Psoas muscle (tissue), 8 donors: ENCODE measurements around the gene MMEL1. TPM values are rescaled to one million over a fixed set of nuclear protein-coding genes. Genes with fewer than 3 reads are reported as not detected.

Source experiments
- ATAC-seq, 4 donors: fragments of 200-7000 bp; cut with Tn5 transposase; one replicate each; pipeline ENCODE4 v1.9.1; 2020; ENCODE audit warnings: moderate library complexity in 3 of 4, mild to moderate bottlenecking in 2 of 4
- DNase-seq, 2 donors: peaks; one replicate each; pipeline ENCODE4 v3.0.0-alpha.2; 2020
- H3K27ac ChIP-seq: fragments of 200-600 bp; one replicate; pipeline ENCODE4 v1.8.0; 2022
- H3K27me3 ChIP-seq, 3 donors: fragments of 200-600 bp in 1 of 3; one replicate each; pipeline versions ENCODE4 v1.6.1 to v1.8.0; 2013 to 2022; ENCODE audit warnings: low read length in 2 of 3, mild to moderate bottlenecking in 2 of 3, moderate library complexity in 1 of 3; ENCODE audit not compliant: insufficient read depth in 3 of 3
- H3K36me3 ChIP-seq, 2 donors: fragments of 200-600 bp in 1 of 2; one replicate each; pipeline versions ENCODE4 v1.6.1 to v1.8.0; 2013 to 2022; ENCODE audit warnings: low read depth in 1 of 2, mild to moderate bottlenecking in 1 of 2, moderate library complexity in 1 of 2; ENCODE audit not compliant: insufficient read depth in 1 of 2
- H3K4me1 ChIP-seq: fragments of 200-600 bp; one replicate; pipeline ENCODE4 v1.8.0; 2022
- H3K4me3 ChIP-seq: fragments of 200-600 bp; one replicate; pipeline ENCODE4 v1.8.0; 2022; ENCODE audit warnings: mild to moderate bottlenecking
- H3K9me3 ChIP-seq: fragments of 200-600 bp; one replicate; pipeline ENCODE4 v1.8.0; 2022
- WGBS, 3 donors: extraction: QIAGEN DNeasy Blood & Tissue Kit; methylation state at CpG; one replicate each; pipeline versions ENCODE4 v1.1.6 to v1.1.7; 2013; 5-methylcytosine and 5-hydroxymethylcytosine counted together
- intact Hi-C, 2 donors: fragments of 100-400 bp; cut with DNase I; formaldehyde crosslinking; loops; one replicate each; pipeline versions ENCODE4 v1.11.0 to v1.14.2; 2022
- polyA plus RNA-seq, 3 donors: library from polyadenylated mRNA; stranded (reverse); fragments of 200-250 nt; gene quantifications; one replicate each; pipeline ENCODE4 v1.2.3, GENCODE V29; 2013
- total RNA-seq, 4 donors: library from RNA; stranded (reverse); fragmentation: NEBNext Ultra II Directional in 2 of 4; extraction: Animal tissue kit (Norgen Biotek cat#: 25700) in 2 of 4; gene quantifications; one replicate each; pipeline versions ENCODE4 v1.2.1 to v1.2.4, GENCODE V29; 2021 to 2023
- TF ChIP-seq, protein P1 (sequence below): fragments of 200-600 bp; IDR thresholded peaks from one replicate; pipeline ENCODE4 v1.8.0; 2022; ENCODE audit warnings: antibody characterized with exemption
- donor health status: healthy with polysubstance abuse.
- donor health status: DM: no; HTN: no; CAD: no; lungs with moderate emphysema.
- donor health status: Bipolar disorder and iron deficiency.
- donor health status: healthy.
- donor health status: DM: yes; HTN: yes; CAD: no.
- donor health status: DM: no; HTN: no; CAD: no.
- donor health status: DM: no; HTN: no; CAD: no.
- donor health status: DM: yes; HTN: yes; CAD: no.

MMEL1 gene
- total and polyA plus RNA-seq, 7 donors, result 0.08 to 0.89 (median 0.21) TPM; not detected in 2

DNA sequence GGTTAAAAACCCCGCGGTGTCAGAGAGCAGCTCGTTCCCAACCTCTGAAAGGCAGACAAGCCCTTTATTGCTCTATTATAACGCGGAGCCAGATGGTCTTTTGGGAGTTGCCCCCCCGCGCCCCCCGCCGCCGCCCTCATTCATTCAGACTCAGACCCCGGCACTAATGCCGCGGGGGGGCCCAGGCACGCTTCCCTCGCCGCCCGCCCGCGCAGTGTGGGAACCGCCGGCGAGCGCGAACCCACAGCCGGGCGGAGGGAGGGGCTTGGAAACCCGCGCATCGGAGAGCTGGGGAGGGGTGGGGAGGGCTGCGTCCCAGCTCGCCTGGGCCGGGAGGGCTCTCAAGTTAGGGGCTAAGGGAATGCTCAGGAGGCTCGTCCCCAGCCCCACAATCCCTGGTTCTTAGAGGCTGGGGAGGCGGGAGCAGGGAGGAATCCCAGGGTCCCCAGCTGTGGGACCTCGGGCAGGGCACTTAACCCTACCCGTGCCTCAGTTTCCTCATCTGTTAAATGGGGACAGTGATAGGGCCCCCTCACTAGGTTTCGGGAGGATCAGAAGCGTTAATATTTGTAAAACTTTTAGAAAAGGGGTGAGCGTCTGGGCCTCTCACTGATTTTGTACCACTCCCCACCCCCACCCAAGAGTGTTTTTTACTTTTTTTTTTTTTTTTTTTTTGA is 91.9 kb downstream of the MMEL1 start:
- H3K36me3 ChIP-seq, result no peaks in the 10 kb centered on the region
- H3K27ac ChIP-seq, result no peak overlapping the region
- ATAC-seq, result no peak
- intact Hi-C loops, result no loop called here
- no peaks in the 10 kb centered on the region for H3K4me1 ChIP-seq
- 11 to 17% (median 16%) methylated on average over 31 to 39 of the region's 39 CpGs for WGBS, 3 donors
- H3K9me3 ChIP-seq, result no peaks in the 10 kb centered on the region
- no peak overlapping the region for H3K4me3 ChIP-seq
- DNase-seq, result no peak
- TF ChIP-seq, protein P1, sequence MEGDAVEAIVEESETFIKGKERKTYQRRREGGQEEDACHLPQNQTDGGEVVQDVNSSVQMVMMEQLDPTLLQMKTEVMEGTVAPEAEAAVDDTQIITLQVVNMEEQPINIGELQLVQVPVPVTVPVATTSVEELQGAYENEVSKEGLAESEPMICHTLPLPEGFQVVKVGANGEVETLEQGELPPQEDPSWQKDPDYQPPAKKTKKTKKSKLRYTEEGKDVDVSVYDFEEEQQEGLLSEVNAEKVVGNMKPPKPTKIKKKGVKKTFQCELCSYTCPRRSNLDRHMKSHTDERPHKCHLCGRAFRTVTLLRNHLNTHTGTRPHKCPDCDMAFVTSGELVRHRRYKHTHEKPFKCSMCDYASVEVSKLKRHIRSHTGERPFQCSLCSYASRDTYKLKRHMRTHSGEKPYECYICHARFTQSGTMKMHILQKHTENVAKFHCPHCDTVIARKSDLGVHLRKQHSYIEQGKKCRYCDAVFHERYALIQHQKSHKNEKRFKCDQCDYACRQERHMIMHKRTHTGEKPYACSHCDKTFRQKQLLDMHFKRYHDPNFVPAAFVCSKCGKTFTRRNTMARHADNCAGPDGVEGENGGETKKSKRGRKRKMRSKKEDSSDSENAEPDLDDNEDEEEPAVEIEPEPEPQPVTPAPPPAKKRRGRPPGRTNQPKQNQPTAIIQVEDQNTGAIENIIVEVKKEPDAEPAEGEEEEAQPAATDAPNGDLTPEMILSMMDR, result no peak
- H3K27me3 ChIP-seq, result peaks cover 0 to 57% (median 16%) of the 10 kb centered on the region in 3 donors

Other genes with a start within 250 kb of the MMEL1 start
- 1 to 10 TPM; 3.6 to 6.3 (median 4.5) TPM for gene MORN1, start 241.5 kb downstream of the MMEL1 start, total RNA-seq
- gene MORN1, start 241.5 kb downstream of the MMEL1 start, polyA plus RNA-seq, result 1 to 10 TPM; 1.2 to 7.3 (median 3.1) TPM
- gene RER1, start 241.2 kb downstream of the MMEL1 start, total RNA-seq, result 10 to 100 TPM; 71.1 to 97.6 (median 86.7) TPM
- gene RER1, start 241.2 kb downstream of the MMEL1 start, polyA plus RNA-seq, result 100 to 1,000 TPM in 1 of 3 donors, 10 to 100 TPM in 2; 68.8 to 119 (median 91.3) TPM
- 10 to 100 TPM; 14.1 to 19.7 (median 17.1) TPM for gene PEX10, start 220.5 kb downstream of the MMEL1 start, total RNA-seq
- gene PEX10, start 220.5 kb downstream of the MMEL1 start, polyA plus RNA-seq, result 10 to 100 TPM; 12.6 to 18.4 (median 16.2) TPM
- under 1 TPM; 0.04 to 0.60 (median 0.13) TPM for gene PLCH2, start 156.7 kb downstream of the MMEL1 start, total RNA-seq
- gene PLCH2, start 156.7 kb downstream of the MMEL1 start, polyA plus RNA-seq, result under 1 TPM in 2 of 3 donors, not detected in 1; 0.05 to 0.12 TPM
- 10 to 100 TPM; 29.0 to 45.1 (median 35.3) TPM for gene PANK4, start 106.4 kb downstream of the MMEL1 start, total RNA-seq
- 10 to 100 TPM; 30.3 to 32.4 (median 31.9) TPM for gene PANK4, start 106.4 kb downstream of the MMEL1 start, polyA plus RNA-seq
- under 1 TPM; 0.18 to 0.77 (median 0.45) TPM for gene HES5, start 102.8 kb downstream of the MMEL1 start, total RNA-seq
- gene HES5, start 102.8 kb downstream of the MMEL1 start, polyA plus RNA-seq, result under 1 TPM in 2 of 3 donors, not detected in 1; 0.13 to 0.14 TPM
- 10 to 100 TPM in 2 of 4 donors, 1 to 10 TPM in 2; 6.2 to 10.6 (median 8.9) TPM for gene TNFRSF14, start 76.6 kb downstream of the MMEL1 start, total RNA-seq
- gene TNFRSF14, start 76.6 kb downstream of the MMEL1 start, polyA plus RNA-seq, result 10 to 100 TPM in 1 of 3 donors, 1 to 10 TPM in 2; 6.6 to 10.8 (median 8.2) TPM
- 1 to 10 TPM in 3 of 4 donors, under 1 TPM in 1; 0.97 to 3.9 (median 3.1) TPM for gene PRXL2B, start 46.2 kb downstream of the MMEL1 start, total RNA-seq
- 1 to 10 TPM; 1.8 to 3.0 (median 2.6) TPM for gene PRXL2B, start 46.2 kb downstream of the MMEL1 start, polyA plus RNA-seq
- gene TTC34, start 168.7 kb upstream of the MMEL1 start, total RNA-seq, result under 1 TPM; 0.04 to 0.15 (median 0.06) TPM
- gene TTC34, start 168.7 kb upstream of the MMEL1 start, polyA plus RNA-seq, result under 1 TPM; 0.01 to 0.03 (median 0.01) TPM